Measurements from ENCODE around the gene FBXO31. TPM values are rescaled to one million over a fixed set of nuclear protein-coding genes. Genes with fewer than 3 reads are reported as not detected.
A peak's percentile ranks its signal among the peaks of the same experiment; 100 is the strongest.

FBXO31 gene
- total and polyA plus RNA-seq, 8 donors: 6.4 to 1,171 (median 23.8) TPM

DNA sequence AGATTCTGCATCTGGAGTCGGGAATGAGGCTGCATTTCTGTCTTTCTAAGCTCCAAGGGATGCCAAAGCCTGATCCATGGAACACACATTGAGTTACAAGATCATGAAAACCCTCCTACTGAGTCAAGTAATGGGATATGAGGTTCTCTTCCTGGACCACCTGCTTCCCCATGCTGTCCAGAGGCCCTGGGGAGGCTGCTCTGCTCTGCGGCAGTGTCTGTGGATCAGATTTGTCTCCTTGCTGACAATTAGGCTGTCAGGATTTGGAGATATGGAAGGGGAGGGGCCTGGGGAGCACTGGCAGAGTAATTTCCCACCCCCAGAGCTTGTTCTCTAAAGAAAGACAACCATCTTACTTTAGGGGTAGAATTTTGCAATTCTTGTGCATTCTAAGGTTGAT, 99.4 kb downstream of the FBXO31 start:
- intact Hi-C loops (cut with DNase I; ENCODE audit: low total_unique reads): loop anchor here (5.0 kb wide), 1 partner anchor 722 kb away; no protein-coding TSS in a partner anchor
- H3K27ac ChIP-seq: no peak overlapping the region
- DNase-seq: no peak
- TF ChIP-seq POLR2A (IDR thresholded peaks at IDR 0.05): no peak
- no peak for TF ChIP-seq POLR2AphosphoS5 (IDR thresholded peaks at IDR 0.05)
- TF ChIP-seq, protein P1, sequence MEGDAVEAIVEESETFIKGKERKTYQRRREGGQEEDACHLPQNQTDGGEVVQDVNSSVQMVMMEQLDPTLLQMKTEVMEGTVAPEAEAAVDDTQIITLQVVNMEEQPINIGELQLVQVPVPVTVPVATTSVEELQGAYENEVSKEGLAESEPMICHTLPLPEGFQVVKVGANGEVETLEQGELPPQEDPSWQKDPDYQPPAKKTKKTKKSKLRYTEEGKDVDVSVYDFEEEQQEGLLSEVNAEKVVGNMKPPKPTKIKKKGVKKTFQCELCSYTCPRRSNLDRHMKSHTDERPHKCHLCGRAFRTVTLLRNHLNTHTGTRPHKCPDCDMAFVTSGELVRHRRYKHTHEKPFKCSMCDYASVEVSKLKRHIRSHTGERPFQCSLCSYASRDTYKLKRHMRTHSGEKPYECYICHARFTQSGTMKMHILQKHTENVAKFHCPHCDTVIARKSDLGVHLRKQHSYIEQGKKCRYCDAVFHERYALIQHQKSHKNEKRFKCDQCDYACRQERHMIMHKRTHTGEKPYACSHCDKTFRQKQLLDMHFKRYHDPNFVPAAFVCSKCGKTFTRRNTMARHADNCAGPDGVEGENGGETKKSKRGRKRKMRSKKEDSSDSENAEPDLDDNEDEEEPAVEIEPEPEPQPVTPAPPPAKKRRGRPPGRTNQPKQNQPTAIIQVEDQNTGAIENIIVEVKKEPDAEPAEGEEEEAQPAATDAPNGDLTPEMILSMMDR (IDR thresholded peaks at IDR 0.05): no peak
- TF ChIP-seq EP300 (IDR thresholded peaks at IDR 0.05): no peak
- WGBS, 5 donors: 71 to 86% (median 79%) methylated on average over 2 of the region's 2 CpGs; no CpG with 5 or more reads in 1 of the 5 donors
- H3K27me3 ChIP-seq: peaks cover 0 to 10% (median under 1%) of the 10 kb centered on the region in 3 donors
- H3K9me3 ChIP-seq: no peaks in the 10 kb centered on the region
- H3K4me3 ChIP-seq: no peak overlapping the region
- no peaks in the 10 kb centered on the region for H3K4me1 ChIP-seq
- H3K36me3 ChIP-seq: no peaks in the 10 kb centered on the region

DNA sequence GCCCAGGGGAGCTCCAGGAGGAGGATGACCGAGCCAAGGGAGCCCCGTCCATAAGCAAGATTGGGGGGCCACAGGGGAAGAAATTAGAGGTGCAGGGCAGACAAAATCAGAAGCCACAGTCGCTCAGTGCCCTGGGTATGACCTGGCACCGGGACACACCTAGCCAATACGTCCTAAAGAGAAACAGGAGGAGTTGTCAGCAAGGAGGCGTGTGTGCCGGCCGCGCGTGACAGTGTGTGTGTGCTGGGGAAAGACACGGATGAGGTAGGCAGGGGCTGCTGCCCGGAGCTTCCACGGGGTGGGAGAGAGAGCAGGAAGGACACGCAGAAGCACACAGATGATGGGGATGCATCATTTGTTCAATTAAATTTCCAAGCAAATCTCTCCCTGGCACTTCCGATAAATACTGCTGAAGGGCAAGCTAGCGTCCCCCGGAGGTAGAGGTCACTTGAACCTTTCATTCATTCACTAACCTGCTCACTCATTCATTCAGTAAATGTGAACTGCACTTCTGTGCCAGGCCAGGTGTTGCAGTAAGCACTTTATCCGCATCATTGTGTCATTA, 104.4 kb downstream of the FBXO31 start:
- Histone ChIP-seq H3K4me3 (no peak overlapping the region), H3K27me3 (peaks cover 0 to 20% (median 3%) of the 10 kb centered on the region in 3 donors), H3K4me1 (peaks cover 0 to 15% (median 10%) of the 10 kb centered on the region in 4 donors), H3K27ac (no peak overlapping the region), H3K36me3 (no peaks in the 10 kb centered on the region), H3K9me3 (no peaks in the 10 kb centered on the region)
- intact Hi-C loops (cut with DNase I; ENCODE audit: low total_unique reads): no loop called here
- WGBS, 5 donors: 59 to 73% (median 64%) methylated on average over 18 of the region's 18 CpGs
- TF ChIP-seq, protein P1 (IDR thresholded peaks at IDR 0.05): no peak
- no peak for TF ChIP-seq POLR2A (IDR thresholded peaks at IDR 0.05)
- no peak for TF ChIP-seq EP300 (IDR thresholded peaks at IDR 0.05)
- TF ChIP-seq POLR2AphosphoS5 (IDR thresholded peaks at IDR 0.05): no peak
- no peak for DNase-seq

DNA sequence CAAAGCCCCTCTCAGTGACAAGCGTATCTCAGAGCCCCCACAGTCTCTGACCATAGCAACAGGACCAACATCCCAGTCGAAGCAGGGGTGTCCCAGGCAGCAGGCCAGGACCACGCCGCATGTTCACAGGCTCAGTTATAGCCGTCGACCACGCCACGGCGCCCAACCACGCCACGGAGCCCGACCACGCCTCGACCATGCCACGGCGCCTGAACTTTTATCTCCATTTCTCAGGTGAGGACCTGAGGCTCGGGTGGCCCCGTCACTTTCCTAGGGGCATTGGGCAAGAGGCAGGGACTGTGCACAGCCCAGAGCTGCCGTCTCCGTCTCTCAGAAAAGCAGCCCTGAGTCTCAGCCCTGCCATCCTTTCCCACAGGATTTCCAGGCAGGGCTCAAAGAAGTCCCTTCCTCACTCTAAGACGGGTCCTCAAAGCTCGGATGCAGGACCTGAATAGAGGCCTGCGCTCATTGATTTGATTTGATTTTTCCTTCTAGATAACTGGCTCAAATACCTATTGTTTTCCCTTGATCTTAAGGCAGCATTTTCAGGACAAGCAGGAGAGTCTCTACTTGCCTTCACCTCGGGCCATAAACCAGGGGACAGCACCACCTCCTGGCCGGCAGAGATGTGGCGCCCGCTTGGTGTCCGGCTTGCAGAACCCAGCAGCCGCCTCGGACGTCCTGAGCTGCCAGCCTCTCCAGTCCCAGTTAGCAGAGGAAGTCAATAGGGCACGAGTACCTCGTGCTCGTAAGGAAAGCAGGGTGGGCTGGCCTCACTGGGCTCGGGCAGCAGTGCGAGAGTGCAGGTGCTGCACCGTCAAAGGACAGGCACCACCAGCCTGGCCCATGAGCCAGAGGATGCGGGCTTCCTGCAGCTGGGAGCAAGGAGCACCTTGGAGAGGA, 105.1 kb downstream of the FBXO31 start:
- no peak for TF ChIP-seq POLR2AphosphoS5 (IDR thresholded peaks at IDR 0.05)
- TF ChIP-seq, protein P1 (IDR thresholded peaks at IDR 0.05): peak in 5 of 7 experiments; percentile 64 to 87 (median 78)
- Histone ChIP-seq H3K27ac (no peak overlapping the region), H3K9me3 (no peaks in the 10 kb centered on the region), H3K4me3 (no peak overlapping the region), H3K27me3 (peaks cover 0 to 20% (median 3%) of the 10 kb centered on the region in 3 donors), H3K36me3 (no peaks in the 10 kb centered on the region), H3K4me1 (peaks cover 0 to 15% (median 10%) of the 10 kb centered on the region in 4 donors)
- intact Hi-C loops (cut with DNase I; ENCODE audit: low total_unique reads): no loop called here
- WGBS, 5 donors: 44 to 59% (median 47%) methylated on average over 34 to 38 of the region's 38 CpGs
- DNase-seq: peak; percentile 73 to 93

Other genes starting within 250 kb of the FBXO31 start
- 1 to 10 TPM in 1 of 5 donors, under 1 TPM in 1, not detected in 3; 0.55 to 4.3 TPM for gene C16orf95, start 66.4 kb downstream of the FBXO31 start, total RNA-seq
- gene C16orf95, start 66.4 kb downstream of the FBXO31 start, polyA plus RNA-seq: 1 to 10 TPM; 2.4 to 4.9 (median 4.5) TPM
- gene MAP1LC3B, start 8.6 kb upstream of the FBXO31 start, total RNA-seq: 100 to 1,000 TPM in 1 of 5 donors, 10 to 100 TPM in 4; 24.6 to 111 (median 50.1) TPM
- gene MAP1LC3B, start 8.6 kb upstream of the FBXO31 start, polyA plus RNA-seq: 10 to 100 TPM; 31.5 to 62.0 (median 50.1) TPM
- gene ZCCHC14, start 109.2 kb upstream of the FBXO31 start, total RNA-seq: 10 to 100 TPM; 15.9 to 25.9 (median 21.3) TPM
- gene ZCCHC14, start 109.2 kb upstream of the FBXO31 start, polyA plus RNA-seq: 1 to 10 TPM; 5.4 to 6.7 (median 6.4) TPM
- gene JPH3, start 218.7 kb upstream of the FBXO31 start, total RNA-seq: 1 to 10 TPM in 1 of 5 donors, under 1 TPM in 2, not detected in 2; 0.58 to 1.3 (median 0.73) TPM
- 1 to 10 TPM in 1 of 3 donors, under 1 TPM in 2; 0.31 to 1.3 (median 0.46) TPM for gene JPH3, start 218.7 kb upstream of the FBXO31 start, polyA plus RNA-seq